LNCAP (cell line): ENCODE measurements around the gene MS4A5.

Source experiments
- CTCF ChIP-seq: fragments of 450-650 bp; IDR thresholded peaks from 2 replicates; pipeline ENCODE4 v1.5.1; 2017; ENCODE audit warnings: mild to moderate bottlenecking

The MS4A5 gene, protein sequence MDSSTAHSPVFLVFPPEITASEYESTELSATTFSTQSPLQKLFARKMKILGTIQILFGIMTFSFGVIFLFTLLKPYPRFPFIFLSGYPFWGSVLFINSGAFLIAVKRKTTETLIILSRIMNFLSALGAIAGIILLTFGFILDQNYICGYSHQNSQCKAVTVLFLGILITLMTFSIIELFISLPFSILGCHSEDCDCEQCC

DNA sequence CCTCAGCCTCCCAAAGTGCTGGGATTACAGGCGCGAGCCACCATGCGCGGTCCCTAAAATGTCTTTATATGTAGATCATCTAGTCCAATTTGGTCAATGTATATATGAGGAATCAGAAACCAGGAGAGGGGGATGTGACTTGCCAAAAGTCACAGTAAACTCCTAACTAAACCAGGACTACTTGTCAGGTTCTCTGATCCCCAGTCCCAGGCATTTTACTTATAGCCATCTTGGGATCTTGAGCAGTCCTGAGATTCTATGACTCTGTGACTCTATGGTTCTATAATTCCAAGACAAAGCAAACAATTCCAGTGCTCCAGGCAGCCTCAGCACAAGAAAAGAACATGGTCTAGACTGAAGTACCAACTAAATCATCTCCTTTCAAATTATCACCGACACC lies at the start of gene MS4A5:
TSS of gene MS4A5 (plus strand) at position 301 of the 400 bp plus-strand sequence. CDS start 103 bp downstream, outside the sequence.
- no peak for TF ChIP-seq CTCF

DNA sequence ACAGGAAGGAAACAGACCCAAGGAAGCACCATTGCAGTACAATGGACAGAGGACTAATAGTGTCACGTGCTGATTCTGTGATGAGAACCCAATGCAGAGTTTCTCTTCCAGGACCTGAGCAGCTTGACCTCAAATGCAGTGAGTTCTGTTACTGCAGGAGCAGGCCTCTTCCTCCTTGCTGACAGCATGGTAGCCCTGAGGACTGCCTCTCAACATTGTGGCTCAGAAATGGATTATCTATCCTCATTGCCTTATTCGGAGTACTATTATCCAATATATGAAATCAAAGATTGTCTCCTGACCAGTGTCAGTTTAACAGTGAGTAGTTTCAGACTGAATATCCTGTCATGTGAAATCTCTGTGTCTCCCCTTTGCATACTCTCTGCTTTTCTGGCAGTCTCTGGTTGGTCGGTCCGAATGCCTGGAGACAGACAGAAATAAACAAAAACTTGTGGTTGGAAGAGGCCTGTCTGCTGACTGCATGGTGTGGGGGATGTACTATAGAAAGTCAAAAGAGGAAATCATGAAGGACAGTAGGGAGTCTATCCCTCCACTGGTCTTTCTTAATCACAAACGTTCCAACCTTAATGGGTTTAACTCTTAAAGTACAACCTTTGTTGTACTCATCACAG lies 40.0 kb upstream of the MS4A5 start:
- no peak for TF ChIP-seq CTCF

DNA sequence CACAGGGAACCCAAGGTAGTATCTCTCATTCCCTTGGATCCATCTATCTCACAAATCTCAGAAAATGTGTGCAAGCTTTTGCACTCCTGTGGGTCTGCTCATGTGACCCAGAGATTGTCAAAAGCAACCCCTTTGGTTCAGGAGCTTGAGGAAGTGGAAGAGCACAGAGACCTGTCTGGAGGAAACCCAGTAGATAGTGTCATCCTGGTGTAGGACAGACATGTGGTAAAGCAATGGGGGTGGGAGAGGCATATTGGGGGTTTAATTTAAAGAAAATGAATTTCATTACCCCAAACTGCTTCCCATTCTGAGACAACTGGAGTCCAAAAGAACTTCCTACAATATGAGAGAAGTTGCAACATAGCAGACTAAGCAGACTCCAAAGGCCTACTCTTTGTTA lies 39.0 kb upstream of the MS4A5 start:
- no peak for TF ChIP-seq CTCF

- no peak for TF ChIP-seq CTCF
Measured at GRCh38 chr11:60392361-60392760, 37.0 kb upstream of the MS4A5 start.

GRCh38 chr11:60393016-60393415 lies 36.4 kb upstream of the MS4A5 start:
- no peak for TF ChIP-seq CTCF

DNA sequence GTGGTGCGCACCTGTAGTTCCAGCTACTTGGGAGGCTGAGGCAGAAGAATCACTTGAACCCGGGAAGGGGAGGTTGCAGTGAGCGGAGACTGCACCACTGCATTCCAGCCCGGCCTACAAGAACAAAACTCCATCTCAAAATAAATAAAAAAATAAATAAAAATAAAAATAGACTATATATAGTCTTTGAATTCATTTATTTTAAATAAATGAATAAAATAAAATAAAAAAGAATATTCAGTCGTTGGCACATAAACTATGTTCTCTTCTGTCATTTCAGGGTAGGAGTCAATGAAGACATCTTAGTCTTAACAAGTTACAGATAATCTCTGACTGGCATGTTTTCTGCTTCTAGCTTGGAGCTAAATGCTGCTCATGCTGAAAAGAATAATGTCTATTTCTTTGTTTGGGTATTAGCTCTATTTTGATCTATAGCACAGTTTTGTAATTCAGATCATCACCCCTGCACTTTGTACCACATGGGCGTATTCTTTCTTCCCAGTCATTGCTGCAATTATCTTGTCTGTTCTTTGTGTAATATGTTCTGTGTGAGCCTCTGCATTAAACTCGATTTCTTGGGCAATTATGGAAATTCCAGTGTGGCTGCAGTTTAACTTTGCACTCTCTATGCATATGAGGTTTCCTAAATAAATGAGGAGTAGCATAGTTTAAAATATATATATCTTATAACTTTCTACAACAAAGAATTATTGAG lies 34.5 kb upstream of the MS4A5 start:
- TF ChIP-seq CTCF = no peak

- TF ChIP-seq CTCF = no peak
Measured at GRCh38 chr11:60396382-60396781, 33.0 kb upstream of the MS4A5 start, which contains the start of gene MS4A14. Gene MS4A14, plus strand, starts transcription at chr11:60396459. Its CDS starts 120 bp downstream, at chr11:60396579.
